GM12878 (cell line): ENCODE results near the gene LINGO1. TPM values are rescaled to one million over a fixed set of nuclear protein-coding genes. Genes with fewer than 3 reads are reported as not detected.

Experiments
- ASH2L ChIP-seq: fragments of 300-600, 200-600 bp; sonication (generic); IDR thresholded peaks from 2 replicates; pipeline ENCODE4 v1.6.1; 2017; ENCODE audit warnings: low read depth, mild to moderate bottlenecking, borderline replicate concordance
- BCLAF1 ChIP-seq: fragments of 450-650 bp; IDR thresholded peaks from 2 replicates; pipeline ENCODE4 v1.6.1; 2017; ENCODE audit warnings: antibody characterized with exemption, mild to moderate bottlenecking, moderate library complexity
- IRF5 ChIP-seq: fragments of 450-650 bp; IDR thresholded peaks from 2 replicates; pipeline ENCODE4 v1.6.1; 2017; ENCODE audit warnings: borderline replicate concordance
- KLF5 ChIP-seq: fragments of 450-650 bp; IDR thresholded peaks from 2 replicates; pipeline ENCODE4 v1.6.1; 2014; ENCODE audit warnings: mild to moderate bottlenecking; ENCODE audit not compliant: partially characterized antibody
- NR2C2 ChIP-seq: IDR thresholded peaks from 2 replicates; pipeline ENCODE4 v1.6.1; 2011; ENCODE audit warnings: borderline replicate concordance, low read depth; ENCODE audit not compliant: control insufficient read depth, insufficient read length
- POLR2A ChIP-seq: IDR thresholded peaks from 2 replicates; pipeline ENCODE4 v1.6.1; 2011; ENCODE audit warnings: low read depth, mild to moderate bottlenecking, low read length
- STAT1 ChIP-seq: fragments of 450-650 bp; conservative IDR thresholded peaks from 2 replicates; pipeline ENCODE4 v1.6.1; 2014; ENCODE audit warnings: antibody characterized with exemption, mild to moderate bottlenecking
- polyA plus RNA-seq, 11 experiments: library from polyadenylated mRNA; depleted of rRNA in 4 of 11; unstranded in 6 of 11; stranded (reverse) in 5 of 11; fragments of >200 nt; fragmentation: Nextera tagmentation in 4 of 11; fragmentation: Illumina TruSeq in 1 of 11; extraction: Ambion mirVana in 4 of 11; extraction: Trizol in 1 of 11; gene quantifications; 1 replicate in 1 of 11; 2 replicates in 10 of 11; pipeline versions ENCODE4 v1.2.1 to v1.2.3, GENCODE V29; 2011 to 2016; ENCODE audit warnings: inconsistent platforms in 2 of 11, missing spikeins in 2 of 11, low read depth in 1 of 11
- total RNA-seq, 4 experiments: library from RNA; depleted of rRNA in 3 of 4; stranded (reverse); fragments of >200 nt in 3 of 4; fragmentation: Illumina TruSeq in 1 of 4; extraction: Trizol in 1 of 4; gene quantifications; 2 replicates each; pipeline versions ENCODE4 v1.2.1 to v1.2.3, GENCODE V29; 2013 to 2021
- TF ChIP-seq, protein P1 (sequence below): fragments of 450-650 bp; formaldehyde crosslinking; IDR thresholded peaks from 2 replicates; pipeline ENCODE4 v1.4.0; 2020; ENCODE audit warnings: mild to moderate bottlenecking, moderate library complexity
- TF ChIP-seq, protein P2 (sequence below): fragments of 150-350 bp; IDR thresholded peaks from 2 replicates; pipeline ENCODE4 v1.6.1; 2014; ENCODE audit warnings: mild to moderate bottlenecking, low read depth, low read length

LINGO1 gene
- total and polyA plus RNA-seq, 10 of the 15 experiments (the other 5 are each of a cell fraction or from before 2014, with no cell fraction given), result 0.04 to 3.9 (median 0.17) TPM; not detected in 6

GRCh38 chr15:77573802-77574201 lies 58.9 kb downstream of the LINGO1 start (continued):
- TF ChIP-seq, protein P1, sequence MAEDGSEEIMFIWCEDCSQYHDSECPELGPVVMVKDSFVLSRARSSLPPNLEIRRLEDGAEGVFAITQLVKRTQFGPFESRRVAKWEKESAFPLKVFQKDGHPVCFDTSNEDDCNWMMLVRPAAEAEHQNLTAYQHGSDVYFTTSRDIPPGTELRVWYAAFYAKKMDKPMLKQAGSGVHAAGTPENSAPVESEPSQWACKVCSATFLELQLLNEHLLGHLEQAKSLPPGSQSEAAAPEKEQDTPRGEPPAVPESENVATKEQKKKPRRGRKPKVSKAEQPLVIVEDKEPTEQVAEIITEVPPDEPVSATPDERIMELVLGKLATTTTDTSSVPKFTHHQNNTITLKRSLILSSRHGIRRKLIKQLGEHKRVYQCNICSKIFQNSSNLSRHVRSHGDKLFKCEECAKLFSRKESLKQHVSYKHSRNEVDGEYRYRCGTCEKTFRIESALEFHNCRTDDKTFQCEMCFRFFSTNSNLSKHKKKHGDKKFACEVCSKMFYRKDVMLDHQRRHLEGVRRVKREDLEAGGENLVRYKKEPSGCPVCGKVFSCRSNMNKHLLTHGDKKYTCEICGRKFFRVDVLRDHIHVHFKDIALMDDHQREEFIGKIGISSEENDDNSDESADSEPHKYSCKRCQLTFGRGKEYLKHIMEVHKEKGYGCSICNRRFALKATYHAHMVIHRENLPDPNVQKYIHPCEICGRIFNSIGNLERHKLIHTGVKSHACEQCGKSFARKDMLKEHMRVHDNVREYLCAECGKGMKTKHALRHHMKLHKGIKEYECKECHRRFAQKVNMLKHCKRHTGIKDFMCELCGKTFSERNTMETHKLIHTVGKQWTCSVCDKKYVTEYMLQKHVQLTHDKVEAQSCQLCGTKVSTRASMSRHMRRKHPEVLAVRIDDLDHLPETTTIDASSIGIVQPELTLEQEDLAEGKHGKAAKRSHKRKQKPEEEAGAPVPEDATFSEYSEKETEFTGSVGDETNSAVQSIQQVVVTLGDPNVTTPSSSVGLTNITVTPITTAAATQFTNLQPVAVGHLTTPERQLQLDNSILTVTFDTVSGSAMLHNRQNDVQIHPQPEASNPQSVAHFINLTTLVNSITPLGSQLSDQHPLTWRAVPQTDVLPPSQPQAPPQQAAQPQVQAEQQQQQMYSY (CRISPR knock-in tag), result no peak
- TF ChIP-seq BCLAF1 (no peak), NR2C2 (no peak), STAT1 (no peak), POLR2A (no peak), ASH2L (no peak), KLF5 (no peak), IRF5 (no peak)
- TF ChIP-seq, protein P2, sequence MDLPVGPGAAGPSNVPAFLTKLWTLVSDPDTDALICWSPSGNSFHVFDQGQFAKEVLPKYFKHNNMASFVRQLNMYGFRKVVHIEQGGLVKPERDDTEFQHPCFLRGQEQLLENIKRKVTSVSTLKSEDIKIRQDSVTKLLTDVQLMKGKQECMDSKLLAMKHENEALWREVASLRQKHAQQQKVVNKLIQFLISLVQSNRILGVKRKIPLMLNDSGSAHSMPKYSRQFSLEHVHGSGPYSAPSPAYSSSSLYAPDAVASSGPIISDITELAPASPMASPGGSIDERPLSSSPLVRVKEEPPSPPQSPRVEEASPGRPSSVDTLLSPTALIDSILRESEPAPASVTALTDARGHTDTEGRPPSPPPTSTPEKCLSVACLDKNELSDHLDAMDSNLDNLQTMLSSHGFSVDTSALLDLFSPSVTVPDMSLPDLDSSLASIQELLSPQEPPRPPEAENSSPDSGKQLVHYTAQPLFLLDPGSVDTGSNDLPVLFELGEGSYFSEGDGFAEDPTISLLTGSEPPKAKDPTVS, result no peak
